Suppressor macrophage treated with lipopolysaccharide for 1 hour (primary cell): ENCODE data around the gene PODXL2.

Experiments used
- DNase-seq, 3 donors: peaks; one replicate each; pipeline ENCODE4 v3.0.0-alpha.2; 2020 to 2022

PODXL2 gene

DNA sequence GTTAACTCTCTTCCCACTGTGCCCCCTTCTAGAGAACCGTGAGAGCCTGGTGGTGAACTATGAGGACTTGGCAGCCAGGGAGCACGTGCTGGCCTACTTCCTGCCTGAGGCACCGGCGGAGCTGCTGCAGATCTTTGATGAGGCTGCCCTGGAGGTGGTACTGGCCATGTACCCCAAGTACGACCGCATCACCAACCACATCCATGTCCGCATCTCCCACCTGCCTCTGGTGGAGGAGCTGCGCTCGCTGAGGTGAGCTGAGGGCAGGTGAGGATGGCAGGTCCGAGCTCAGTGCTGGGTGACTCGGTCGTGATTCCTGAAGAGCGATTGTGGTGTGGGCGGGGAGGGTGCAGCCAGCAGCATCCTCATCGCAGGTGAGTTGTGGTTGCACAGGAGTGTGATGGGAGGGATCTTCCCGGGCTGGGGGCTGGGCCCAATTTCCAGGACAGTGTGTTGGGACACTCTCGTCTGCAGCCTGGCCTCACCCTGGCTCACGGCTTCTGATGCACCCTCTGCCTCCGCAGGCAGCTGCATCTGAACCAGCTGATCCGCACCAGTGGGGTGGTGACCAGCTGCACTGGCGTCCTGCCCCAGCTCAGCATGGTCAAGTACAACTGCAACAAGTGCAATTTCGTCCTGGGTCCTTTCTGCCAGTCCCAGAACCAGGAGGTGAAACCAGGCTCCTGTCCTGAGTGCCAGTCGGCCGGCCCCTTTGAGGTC lies 22.7 kb upstream of the PODXL2 start:
- DNase-seq = no peak

- DNase-seq = no peak
These were observed 21.9 kb upstream of the PODXL2 start for GRCh38 chr3:127606981-127607595.

GRCh38 chr3:127607675-127608361 lies 21.2 kb upstream of the PODXL2 start:
- DNase-seq = no peak

- DNase-seq = no peak
These were observed 20.6 kb upstream of the PODXL2 start for GRCh38 chr3:127608362-127608718.

GRCh38 chr3:127610105-127610504 lies 18.9 kb upstream of the PODXL2 start:
- no peak for DNase-seq

GRCh38 chr3:127611251-127611650 lies 17.7 kb upstream of the PODXL2 start:
- DNase-seq = no peak

DNA sequence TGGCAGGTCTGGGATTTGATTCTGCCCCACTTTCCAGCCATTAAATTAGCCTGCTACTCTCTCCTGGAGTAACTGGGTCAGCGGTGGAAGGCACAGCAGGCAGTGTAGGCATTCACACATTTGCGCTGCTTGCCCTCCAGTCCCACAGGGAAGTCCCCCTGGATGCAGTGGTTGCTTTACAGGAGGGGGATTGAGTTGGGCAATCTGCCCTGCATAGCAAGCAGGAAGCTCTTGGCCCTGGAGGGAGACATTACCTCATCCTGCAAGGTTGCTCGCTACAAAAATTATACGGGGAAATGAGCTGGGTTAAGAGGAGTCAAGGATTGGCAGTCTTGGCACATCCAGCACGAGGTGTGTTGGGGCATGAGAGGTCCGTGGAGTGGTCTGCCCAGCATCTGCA lies 16.0 kb upstream of the PODXL2 start:
- DNase-seq = no peak

- DNase-seq = no peak
These were observed 15.6 kb upstream of the PODXL2 start for GRCh38 chr3:127613406-127613805.

DNA sequence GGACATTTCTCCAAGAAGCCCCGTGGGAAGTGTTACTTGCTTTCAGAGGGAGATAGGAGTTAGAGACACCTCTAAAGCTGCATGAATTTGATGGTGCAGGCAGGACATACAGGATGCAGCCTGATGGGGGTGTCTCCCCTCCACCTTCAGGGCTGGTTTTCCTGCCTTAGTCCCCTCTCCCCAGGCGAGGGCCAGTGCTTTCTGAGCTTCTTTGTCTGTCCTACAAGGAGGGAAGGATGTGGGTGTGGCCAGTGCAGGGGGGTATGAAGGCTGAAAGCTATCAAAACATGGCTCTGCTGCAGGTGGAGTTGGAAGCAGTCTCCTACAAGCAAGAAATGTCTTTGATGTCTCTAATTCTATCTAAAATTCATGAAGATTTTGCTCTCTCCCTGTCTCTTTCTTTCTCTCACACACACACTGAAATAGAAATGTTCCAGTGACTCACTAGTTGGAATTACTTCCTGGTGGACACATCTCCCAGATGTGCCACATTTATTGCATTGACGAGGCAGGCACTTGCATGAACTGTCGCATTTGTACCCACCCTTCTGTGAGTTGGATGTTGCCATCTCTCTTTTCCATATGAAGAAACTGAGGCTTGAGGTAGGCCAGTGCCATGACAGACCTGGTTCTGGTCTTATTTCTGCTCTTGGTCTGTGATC lies 13.9 kb upstream of the PODXL2 start:
- DNase-seq = no peak

DNA sequence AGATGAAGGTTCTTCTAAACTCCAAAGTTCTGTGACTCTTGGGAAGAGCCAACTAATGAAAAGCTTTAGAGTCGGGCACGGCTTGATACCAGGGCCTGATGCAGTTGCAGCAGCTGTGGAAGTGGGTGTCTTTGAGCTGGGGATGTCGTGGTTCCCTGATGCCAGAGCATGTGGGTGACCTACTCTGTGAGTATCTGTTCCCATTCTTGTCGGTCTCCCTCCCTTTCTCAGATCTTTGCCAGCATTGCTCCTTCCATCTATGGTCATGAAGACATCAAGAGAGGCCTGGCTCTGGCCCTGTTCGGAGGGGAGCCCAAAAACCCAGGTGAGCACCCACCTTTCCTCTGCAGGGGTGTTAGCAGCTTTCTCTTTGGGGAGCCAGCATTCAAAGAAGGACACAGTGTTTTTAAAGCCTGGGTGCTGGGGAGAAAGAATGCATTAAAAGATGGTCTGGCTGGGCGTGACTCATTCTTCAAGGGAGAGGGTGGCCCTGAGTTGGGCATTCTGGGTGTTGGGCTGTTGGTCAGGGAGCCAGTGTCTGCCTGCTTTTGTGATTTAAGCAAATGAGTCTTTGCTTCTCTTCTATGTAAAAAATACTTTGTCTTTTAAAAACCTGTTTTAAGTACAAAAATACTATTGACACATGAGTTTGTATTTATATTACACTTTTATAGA lies 13.2 kb upstream of the PODXL2 start:
- DNase-seq = no peak

GRCh38 chr3:127616836-127617605 lies 12.0 kb upstream of the PODXL2 start:
- DNase-seq = no peak

DNA sequence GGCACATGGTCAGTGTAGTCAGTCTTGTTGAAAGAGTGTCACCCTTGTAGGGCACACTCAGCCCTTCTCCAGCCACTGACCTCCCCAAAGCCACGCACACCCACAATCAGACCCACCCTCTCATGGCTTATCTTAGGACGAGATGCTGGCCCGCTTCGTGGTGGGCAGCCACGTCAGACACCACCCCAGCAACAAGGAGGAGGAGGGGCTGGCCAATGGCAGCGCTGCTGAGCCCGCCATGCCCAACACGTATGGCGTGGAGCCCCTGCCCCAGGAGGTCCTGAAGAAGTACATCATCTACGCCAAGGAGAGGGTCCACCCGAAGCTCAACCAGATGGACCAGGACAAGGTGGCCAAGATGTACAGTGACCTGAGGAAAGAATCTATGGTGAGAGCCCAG lies 10.1 kb upstream of the PODXL2 start:
- no peak for DNase-seq

DNA sequence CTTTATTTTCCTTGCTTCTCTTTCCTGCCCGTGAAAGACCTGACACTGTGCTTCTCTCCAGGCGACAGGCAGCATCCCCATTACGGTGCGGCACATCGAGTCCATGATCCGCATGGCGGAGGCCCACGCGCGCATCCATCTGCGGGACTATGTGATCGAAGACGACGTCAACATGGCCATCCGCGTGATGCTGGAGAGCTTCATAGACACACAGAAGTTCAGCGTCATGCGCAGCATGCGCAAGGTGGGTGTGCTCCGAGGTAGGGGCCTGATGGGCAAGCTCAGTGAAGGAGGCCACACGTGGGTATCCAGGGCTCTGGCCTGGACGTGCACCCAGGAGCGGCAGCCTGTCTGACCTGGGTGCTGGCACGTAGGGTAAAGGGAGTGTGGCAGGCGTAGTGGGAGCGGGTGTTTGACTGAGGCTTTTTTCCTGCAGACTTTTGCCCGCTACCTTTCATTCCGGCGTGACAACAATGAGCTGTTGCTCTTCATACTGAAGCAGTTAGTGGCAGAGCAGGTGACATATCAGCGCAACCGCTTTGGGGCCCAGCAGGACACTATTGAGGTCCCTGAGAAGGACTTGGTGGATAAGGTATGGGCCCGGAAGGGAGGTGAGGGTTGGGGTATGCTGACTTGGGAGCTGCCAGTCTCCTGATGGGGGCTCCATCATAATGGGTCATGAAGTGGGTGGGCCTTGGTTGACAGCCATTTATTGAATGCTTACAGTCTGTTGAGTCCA lies 8.2 kb upstream of the PODXL2 start:
- DNase-seq = no peak

- DNase-seq = no peak
These were observed 7.0 kb upstream of the PODXL2 start for GRCh38 chr3:127622031-127622430.

DNA sequence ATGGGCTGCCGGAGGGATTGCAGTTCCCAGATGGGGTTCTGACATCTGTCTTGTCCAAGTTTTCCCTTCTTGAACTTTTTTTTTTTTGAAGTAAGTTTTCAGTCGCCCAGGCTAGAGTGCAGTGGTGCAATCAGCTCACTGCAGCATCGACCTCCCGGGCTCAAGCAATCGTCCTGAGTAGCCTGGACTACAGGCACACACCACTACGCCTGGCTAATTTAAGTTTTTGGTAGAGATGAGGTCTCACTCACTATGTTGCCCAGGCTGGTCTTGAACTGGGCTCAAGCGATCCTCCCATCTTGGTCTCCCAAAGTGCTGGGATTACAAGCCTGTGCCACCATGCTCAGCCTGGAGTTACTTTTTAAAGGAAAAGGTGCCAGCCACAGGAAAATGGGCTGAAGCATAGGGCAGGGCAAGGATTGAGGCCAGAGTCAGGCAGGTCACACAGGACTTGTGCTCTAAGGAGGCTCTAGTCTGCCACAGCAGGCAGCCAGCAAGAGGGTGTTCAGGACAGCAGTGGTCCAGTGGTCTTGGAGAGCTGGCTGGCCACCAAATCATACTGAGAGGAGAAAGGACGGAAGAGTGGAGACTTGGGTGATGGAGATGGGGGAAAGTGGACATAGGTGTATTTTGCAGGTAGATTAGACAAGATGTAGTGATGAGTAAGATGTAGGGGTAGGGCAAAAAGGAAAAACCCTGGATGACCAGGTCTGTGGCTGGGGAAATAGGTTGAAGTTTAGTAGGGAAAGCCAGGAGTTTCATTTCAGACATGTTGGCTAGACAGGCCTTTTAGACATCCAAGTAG lies 6.0 kb upstream of the PODXL2 start:
- no peak for DNase-seq

GRCh38 chr3:127624063-127624462 lies 4.9 kb upstream of the PODXL2 start:
- DNase-seq = no peak

DNA sequence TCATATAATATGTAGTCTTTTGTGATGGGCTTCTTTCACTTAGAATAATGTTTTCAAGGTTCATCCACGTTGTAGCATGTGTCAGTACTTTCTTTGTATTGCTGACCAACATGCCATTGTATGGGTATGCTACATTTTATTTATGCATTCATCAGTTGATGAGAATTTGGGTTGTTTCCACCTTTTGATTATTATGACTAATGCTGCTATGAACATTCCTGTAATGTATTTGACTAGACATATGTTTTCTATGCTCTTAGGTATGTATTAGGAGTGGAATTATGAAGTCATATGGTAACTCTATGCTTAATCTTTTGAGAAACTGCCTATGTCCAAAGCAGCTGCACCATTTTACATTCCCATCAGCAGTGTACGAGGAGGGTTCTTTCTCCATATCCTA lies 3.2 kb upstream of the PODXL2 start:
- no peak for DNase-seq

DNA sequence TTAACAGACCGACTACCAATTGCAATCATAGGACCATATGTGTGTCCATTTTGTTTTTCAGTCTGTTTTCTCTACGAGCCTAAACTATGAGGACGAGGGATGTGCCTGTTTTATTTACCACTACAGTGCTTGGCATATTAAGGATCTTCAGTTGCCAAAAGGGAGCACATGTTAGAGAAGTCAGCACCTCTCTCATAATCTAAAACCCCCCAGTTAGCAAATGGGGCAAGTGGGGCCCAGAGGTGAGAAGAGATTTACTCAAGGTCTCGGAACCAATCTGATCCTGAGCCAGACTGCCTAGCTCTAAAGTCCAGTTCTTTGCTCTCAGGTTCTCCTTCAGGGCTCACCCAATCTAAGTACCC lies 578 bp upstream of the PODXL2 start:
- DNase-seq = no peak

DNA sequence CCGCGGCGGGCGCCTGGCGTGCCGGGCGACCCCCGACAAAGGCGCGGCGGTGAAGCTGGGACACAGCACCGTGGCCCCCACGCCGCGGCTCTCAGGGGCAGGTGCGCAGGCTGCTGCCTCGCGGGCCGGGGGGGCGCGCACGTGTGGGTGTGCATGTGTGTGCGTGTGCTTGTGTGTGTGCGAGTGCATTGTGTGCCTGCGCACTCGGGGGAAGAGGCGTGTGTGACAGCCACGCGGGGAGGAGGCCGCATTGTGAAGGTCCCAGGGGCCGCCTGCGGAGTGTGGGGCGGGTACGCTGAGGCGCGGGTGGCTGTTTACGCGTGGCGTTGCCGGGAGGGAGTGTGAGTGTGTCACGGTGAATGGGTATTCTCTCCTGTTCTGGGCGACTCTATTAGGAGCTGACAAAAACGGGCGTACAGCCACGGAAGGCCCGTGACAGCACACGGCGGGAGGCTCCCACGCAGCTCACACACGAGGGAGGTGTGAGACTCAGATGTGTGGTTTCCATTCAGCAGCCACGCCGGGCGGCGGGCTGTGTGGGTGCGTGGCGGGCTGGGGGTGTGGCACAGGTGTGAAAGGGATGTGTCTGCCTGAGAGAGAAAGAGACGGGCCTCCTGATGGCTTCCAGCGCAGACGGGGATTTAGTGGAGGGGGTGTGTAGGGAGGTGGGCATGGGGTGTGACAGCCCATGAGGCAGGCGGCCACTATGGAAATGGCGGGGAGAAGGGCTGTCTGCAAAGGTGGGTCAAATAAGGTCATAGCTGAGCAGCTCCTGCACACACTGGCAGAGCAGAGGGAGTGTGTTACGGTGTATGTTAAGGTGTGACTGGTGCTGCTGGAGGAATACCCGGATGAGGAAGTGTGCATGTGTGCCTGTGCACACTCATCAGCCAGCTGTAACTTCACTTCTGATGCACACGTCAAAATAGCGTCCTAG lies 750 bp downstream of the PODXL2 start:
- DNase-seq = peak in 1 of 3 donors; percentile 12
